ENCODE measurements around the gene MLF2. TPM values are rescaled to one million over a fixed set of nuclear protein-coding genes. Genes with fewer than 3 reads are reported as not detected.

MLF2 gene, protein sequence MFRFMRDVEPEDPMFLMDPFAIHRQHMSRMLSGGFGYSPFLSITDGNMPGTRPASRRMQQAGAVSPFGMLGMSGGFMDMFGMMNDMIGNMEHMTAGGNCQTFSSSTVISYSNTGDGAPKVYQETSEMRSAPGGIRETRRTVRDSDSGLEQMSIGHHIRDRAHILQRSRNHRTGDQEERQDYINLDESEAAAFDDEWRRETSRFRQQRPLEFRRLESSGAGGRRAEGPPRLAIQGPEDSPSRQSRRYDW
- 248 and 252 TPM in 2 replicates for total RNA-seq (2014; rRNA removed; shearing (Covaris generic))

DNA sequence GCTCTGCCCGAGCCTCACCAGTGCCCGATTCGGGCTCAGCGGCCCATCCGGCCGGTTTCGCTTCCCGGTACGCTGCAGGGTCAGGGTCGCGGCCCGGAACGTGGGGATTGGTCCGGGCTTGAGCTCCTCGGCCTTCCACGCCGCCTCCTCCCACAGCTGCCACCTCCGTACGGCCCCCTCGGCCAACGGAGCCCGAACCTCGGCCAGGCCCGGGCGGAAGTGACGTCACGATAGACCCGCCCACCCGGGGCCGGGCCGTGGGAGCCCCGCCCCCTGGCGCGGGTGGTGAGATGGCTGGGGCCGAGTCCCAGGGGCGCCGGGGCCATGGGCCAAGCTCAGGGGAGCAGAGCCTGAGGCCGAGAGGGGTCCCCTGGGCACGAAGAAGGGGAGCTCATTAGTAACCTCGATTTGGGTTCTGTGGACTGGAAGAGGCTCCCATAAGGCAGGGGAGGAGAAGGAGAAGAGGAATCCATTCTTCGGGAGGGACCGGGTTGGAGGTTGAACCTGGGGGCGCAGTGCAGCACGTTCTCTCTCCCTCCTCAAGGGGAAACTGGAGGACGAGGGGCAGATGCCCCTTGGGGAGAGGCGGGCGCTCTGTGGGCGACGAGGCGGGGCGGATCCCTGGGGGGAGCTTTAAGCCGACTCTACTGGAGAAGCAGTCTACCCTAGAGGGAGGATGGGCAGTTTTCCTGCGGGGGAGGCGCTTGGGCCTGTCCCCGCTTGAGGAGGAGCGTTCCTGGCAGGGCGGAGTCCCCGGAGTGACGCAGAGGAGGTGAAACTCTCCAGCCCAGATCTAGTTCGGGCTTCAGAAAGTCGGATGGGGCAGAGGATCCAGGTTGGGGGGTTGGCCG lies at the start of gene MLF2:
MLF2 (minus strand) TSS at position 221 of the 851 bp plus-strand sequence. CDS start 807 bp downstream, outside the sequence.

DNA sequence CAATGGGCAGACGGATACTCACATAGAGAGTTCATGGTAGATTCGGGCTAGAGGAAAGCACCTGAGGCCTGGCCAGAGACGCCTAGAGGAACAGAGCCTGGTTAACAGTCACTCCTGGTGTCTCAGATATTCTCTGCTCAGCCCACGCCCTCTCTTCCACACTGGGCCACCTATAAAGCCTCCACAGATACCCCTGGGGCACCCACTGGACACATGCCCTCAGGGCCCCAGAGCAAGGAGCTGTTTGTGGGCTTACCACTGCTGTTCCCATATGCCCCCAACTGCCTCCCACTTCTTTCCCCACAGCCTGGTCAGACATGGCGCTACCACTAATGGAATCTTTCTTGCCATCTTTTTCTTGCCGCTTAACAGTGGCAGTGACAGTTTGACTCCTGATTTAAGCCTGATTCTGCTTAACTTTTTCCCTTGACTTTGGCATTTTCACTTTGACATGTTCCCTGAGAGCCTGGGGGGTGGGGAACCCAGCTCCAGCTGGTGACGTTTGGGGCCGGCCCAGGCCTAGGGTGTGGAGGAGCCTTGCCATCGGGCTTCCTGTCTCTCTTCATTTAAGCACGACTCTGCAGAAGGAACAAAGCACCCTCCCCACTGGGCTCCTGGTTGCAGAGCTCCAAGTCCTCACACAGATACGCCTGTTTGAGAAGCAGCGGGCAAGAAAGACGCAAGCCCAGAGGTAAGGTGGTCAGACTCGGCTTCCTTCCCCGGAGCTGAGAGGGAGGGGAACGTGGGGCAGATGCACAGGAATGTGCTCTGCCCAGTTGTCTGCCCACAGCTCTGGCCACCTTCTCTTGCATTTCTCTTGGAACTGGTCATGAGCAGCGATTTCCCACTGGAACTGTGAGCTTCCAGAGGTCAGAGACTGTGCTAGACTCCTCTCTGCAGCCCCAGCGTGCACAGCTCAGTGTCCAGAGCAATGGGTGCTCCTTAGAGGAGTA lies 36.3 kb upstream of the MLF2 start, which contains the start of gene CD4:
CD4 (plus strand) TSS at position 557 of the 953 bp plus-strand sequence. CDS start 10,611 bp downstream, outside the sequence.

DNA sequence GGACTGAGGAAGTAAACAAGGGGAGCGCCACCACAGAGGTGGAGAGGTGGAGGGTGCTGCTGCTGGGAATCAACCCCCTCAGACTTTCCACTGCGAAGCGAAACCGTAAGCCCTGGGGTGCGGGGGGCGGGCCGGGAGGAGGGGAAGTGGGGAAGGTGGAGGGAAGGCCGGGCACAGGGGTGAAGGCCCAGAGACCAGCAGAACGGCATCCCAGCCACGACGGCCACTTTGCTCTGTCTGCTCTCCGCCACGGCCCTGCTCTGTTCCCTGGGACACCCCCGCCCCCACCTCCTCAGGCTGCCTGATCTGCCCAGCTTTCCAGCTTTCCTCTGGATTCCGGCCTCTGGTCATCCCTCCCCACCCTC lies 19.4 kb upstream of the MLF2 start, which contains the start of gene LAG3:
LAG3 (plus strand) TSS at position 190 of the 365 bp plus-strand sequence. CDS start 333 bp downstream, outside the sequence.

DNA sequence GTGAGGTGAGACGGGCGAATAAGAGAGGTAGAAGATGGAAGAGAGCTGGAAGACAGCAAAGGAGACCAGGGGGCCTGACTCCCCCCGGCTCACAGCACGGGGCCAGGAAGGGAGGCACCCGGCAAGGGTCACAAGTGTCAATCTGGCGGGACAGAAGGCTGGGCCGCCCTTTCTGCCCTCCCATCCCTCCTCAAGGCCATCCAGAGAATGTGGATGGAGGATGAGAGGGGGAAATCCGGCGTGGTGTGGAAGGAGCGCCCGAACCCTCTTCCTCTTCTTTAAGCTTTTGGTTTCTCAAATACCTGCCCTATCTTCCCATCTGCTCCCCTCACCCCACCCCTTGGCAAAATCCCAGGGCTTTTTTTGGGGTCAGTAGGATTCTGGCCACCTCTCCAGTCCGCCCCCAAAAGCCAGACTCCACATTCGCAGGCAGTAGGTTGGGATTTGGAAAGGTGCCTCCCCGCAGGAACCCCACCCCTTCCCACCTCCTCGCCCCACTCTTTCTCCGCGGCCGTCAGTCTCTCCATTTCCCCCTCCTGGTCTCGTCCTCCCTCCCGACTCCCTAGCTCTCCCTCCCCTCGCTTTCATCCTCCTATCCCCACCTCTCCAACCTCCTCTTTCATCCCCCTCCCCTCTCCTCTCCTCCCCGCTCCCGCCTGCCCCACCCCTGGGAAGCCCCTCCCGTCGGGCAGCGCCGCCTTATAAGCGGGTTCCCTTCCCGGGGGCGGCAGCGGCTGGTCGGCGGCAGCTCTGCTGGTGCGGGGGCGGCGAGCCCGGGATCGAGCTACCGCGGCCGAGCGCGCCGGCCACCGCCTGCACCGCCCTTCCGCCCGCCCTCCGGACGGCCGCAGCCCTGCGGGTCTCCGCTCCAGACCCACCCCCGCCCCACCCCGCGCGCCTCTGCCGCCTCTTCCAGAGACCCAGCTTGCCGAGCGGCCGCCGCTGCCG lies 13.0 kb upstream of the MLF2 start, which contains the start of gene PTMS:
PTMS (plus strand) TSS at position 730 of the 948 bp plus-strand sequence. CDS start 343 bp downstream, outside the sequence.

DNA sequence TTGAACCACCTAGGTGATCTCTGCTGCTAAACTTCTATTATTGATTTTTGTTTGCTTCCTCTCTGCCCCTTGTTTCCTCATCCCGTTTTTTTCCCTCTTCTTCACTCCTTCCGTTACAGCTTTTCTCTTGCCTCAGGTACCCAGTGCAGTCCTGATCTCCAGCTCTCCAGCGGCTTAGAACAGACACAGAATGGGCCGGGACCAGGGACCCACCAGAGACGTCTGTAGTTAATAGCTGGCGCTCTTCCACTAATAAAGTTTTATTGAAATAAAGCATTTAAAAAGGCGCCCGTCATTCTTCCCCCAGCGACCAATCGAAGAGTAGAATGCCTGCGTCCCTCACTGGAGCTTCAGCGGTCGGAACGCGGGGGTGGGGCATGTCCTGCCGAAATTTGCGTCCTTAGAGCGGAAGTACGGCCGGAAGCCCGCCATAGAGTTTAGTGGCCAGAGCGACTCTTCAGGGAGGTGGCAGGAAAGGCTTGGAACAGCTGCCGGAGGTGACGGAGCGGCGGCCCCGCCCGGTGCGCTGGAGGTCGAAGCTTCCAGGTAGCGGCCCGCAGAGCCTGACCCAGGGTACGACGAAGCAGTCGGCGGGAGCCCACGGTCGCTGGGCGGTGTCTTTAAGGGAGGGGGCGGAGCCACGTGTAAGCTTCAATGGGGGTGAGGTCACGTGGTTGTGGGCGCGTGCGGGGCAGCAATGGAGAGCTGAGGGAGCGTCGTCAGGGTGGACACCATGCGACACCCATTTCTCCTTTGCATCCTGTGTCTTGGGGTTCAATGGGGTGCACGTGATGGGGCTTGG lies 29.1 kb downstream of the MLF2 start, which contains the start of gene COPS7A:
COPS7A (plus strand) TSS at position 440 of the 802 bp plus-strand sequence. CDS start 611 bp downstream, outside the sequence.

DNA sequence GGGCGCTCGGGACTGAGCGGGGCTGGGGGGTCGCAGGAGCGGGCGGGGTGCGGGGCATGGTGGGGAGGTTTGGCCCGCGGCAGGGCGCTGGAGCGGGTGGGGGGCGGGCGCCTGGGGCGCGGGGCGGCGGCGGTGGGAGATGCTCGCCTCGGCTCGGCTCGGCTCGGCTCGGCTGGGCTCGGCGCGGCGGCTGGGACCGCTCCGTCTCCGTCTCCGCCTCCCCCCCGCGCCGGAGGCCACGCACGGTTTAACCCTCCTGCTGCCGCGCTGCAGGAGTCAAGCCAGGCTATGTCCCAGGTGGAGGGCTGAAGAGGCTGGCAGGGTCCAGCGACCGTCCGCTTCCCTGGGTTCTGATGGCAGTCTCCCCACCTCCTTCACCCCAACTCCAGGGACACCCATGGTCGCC lies 52.3 kb downstream of the MLF2 start, which contains the start of gene PIANP:
PIANP (minus strand) TSS at position 170 of the 406 bp plus-strand sequence. CDS start 2,754 bp downstream, outside the sequence.

Small RNA genes within 50 kb of the gene (small RNA-seq; reads per million reads assigned to genes)
- not detected for gene RNU6-781P

Other genes starting within 250 kb of the MLF2 start
- gene GAPDH, start 218.6 kb downstream of the MLF2 start, total RNA-seq (2014; rRNA removed; shearing (Covaris generic)), result 9,533 and 10,599 TPM in 2 replicates
- 11.2 and 11.7 TPM in 2 replicates for gene IFFO1, start 197.1 kb downstream of the MLF2 start, total RNA-seq (2014; rRNA removed; shearing (Covaris generic))
- gene NOP2, start 184.8 kb downstream of the MLF2 start, total RNA-seq (2014; rRNA removed; shearing (Covaris generic)), result 115 and 143 TPM in 2 replicates
- gene CHD4, start 145.8 kb downstream of the MLF2 start, total RNA-seq (2014; rRNA removed; shearing (Covaris generic)), result 322 and 354 TPM in 2 replicates
- 0.40 and 0.98 TPM in 2 replicates for gene LPAR5, start 117.2 kb downstream of the MLF2 start, total RNA-seq (2014; rRNA removed; shearing (Covaris generic))
- not detected in 2 replicates for gene ACRBP, start 105.7 kb downstream of the MLF2 start, total RNA-seq (2014; rRNA removed; shearing (Covaris generic))
- gene ING4, start 90.0 kb downstream of the MLF2 start, total RNA-seq (2014; rRNA removed; shearing (Covaris generic)), result 41.6 and 45.4 TPM in 2 replicates
- gene ZNF384, start 63.8 kb downstream of the MLF2 start, total RNA-seq (2014; rRNA removed; shearing (Covaris generic)), result 32.5 and 32.7 TPM in 2 replicates
- gene PIANP, start 52.3 kb downstream of the MLF2 start, total RNA-seq (2014; rRNA removed; shearing (Covaris generic)), result 0.08 TPM in 1 of 2 replicates, not detected in the other
- gene COPS7A, start 29.1 kb downstream of the MLF2 start, total RNA-seq (2014; rRNA removed; shearing (Covaris generic)), result 107 and 109 TPM in 2 replicates
- gene PTMS, start 13.2 kb upstream of the MLF2 start, total RNA-seq (2014; rRNA removed; shearing (Covaris generic)), result 130 and 133 TPM in 2 replicates
- 0.64 and 1.4 TPM in 2 replicates for gene LAG3, start 19.4 kb upstream of the MLF2 start, total RNA-seq (2014; rRNA removed; shearing (Covaris generic))
- gene CD4, start 36.4 kb upstream of the MLF2 start, total RNA-seq (2014; rRNA removed; shearing (Covaris generic)), result 0.04 TPM in 1 of 2 replicates, not detected in the other
- gene GPR162, start 68.7 kb upstream of the MLF2 start, total RNA-seq (2014; rRNA removed; shearing (Covaris generic)), result 2.7 and 3.7 TPM in 2 replicates
- gene P3H3, start 75.3 kb upstream of the MLF2 start, total RNA-seq (2014; rRNA removed; shearing (Covaris generic)), result 24.4 and 25.4 TPM in 2 replicates
- 0.60 and 1.5 TPM in 2 replicates for gene GNB3, start 87.8 kb upstream of the MLF2 start, total RNA-seq (2014; rRNA removed; shearing (Covaris generic))
- gene CDCA3, start 98.1 kb upstream of the MLF2 start, total RNA-seq (2014; rRNA removed; shearing (Covaris generic)), result 59.8 and 88.8 TPM in 2 replicates
- 104 and 105 TPM in 2 replicates for gene USP5, start 99.0 kb upstream of the MLF2 start, total RNA-seq (2014; rRNA removed; shearing (Covaris generic))
- 1,258 and 1,261 TPM in 2 replicates for gene TPI1, start 114.4 kb upstream of the MLF2 start, total RNA-seq (2014; rRNA removed; shearing (Covaris generic))
- 16.9 and 18.4 TPM in 2 replicates for gene SPSB2, start 120.2 kb upstream of the MLF2 start, total RNA-seq (2014; rRNA removed; shearing (Covaris generic))
- gene LRRC23, start 151.7 kb upstream of the MLF2 start, total RNA-seq (2014; rRNA removed; shearing (Covaris generic)), result 12.7 and 15.2 TPM in 2 replicates
- gene ENO2, start 161.4 kb upstream of the MLF2 start, total RNA-seq (2014; rRNA removed; shearing (Covaris generic)), result 19.2 and 23.8 TPM in 2 replicates
- 29.4 and 29.8 TPM in 2 replicates for gene ATN1, start 174.8 kb upstream of the MLF2 start, total RNA-seq (2014; rRNA removed; shearing (Covaris generic))
- not detected in 2 replicates for gene RNU7-1, start 190.7 kb upstream of the MLF2 start, total RNA-seq (2014; rRNA removed; shearing (Covaris generic))
- 295 and 346 TPM in 2 replicates for gene C12orf57, start 190.9 kb upstream of the MLF2 start, total RNA-seq (2014; rRNA removed; shearing (Covaris generic))
- gene PTPN6, start 198.2 kb upstream of the MLF2 start, total RNA-seq (2014; rRNA removed; shearing (Covaris generic)), result 0.88 and 2.8 TPM in 2 replicates
- 604 and 712 TPM in 2 replicates for gene PHB2, start 217.5 kb upstream of the MLF2 start, total RNA-seq (2014; rRNA removed; shearing (Covaris generic))
- gene EMG1, start 217.8 kb upstream of the MLF2 start, total RNA-seq (2014; rRNA removed; shearing (Covaris generic)), result 154 and 183 TPM in 2 replicates